ENCODE results near the gene HMGB4. TPM values are rescaled to one million over a fixed set of nuclear protein-coding genes. Genes with fewer than 3 reads are reported as not detected.

HMGB4 gene
- polyA plus RNA-seq, 1 donor from 2014 or later = not detected

DNA sequence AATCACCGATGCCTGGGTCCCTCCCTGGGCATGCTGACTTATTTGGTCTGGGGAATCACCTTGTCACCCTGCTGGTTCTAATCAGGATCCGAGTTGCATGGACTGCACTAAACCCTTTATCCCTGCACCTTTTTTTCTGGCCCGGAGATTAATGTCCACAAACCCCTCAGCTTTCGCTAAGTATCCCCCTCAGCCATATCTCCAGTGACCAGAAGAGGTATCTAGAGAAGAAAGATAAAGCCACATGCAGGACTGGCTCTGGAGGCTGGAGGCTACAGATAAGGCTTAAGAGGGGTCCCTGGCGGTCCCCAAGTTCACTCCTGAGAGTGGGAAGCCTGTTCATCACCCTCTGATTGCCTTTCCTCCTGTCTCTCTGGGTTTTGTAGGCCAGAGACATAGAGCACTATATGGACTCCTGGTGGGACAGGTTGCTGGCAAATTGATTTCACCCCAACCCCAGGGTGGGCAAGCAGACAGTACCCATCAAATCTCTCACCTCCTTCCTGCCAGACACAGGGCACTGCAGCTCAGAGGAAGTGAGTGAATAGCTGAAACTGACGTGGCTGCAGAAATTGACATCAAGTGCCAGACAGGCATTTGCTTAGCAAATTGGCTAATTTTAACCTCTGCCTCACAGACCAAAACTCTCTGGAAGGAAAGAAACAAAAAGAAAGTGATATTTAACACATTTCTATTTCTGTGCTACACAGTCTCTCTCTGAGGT is 38.8 kb downstream of the HMGB4 start:
- no peaks in the 10 kb centered on the region for H3K9me3 ChIP-seq (ENCODE audit: low read length)
- H3K27ac ChIP-seq (ENCODE audit: low read length) = no peak overlapping the region
- no peak overlapping the region for H3K9ac ChIP-seq (ENCODE audit: low read length)
- TF ChIP-seq EZH2 (IDR thresholded peaks at IDR 0.05; ENCODE audit: borderline replicate concordance, insufficient read depth, low read length, poor library complexity, severe bottlenecking) (no peak), MXI1 (conservative IDR thresholded peaks at IDR 0.05; ENCODE audit: poor library complexity, severe bottlenecking) (no peak), EP300 (conservative IDR thresholded peaks at IDR 0.05; ENCODE audit: poor library complexity, severe bottlenecking) (no peak), TAF1 (IDR thresholded peaks at IDR 0.05; ENCODE audit: low read depth) (no peak), POLR2AphosphoS5 (IDR thresholded peaks at IDR 0.05) (no peak), REST (IDR thresholded peaks at IDR 0.05; ENCODE audit: borderline replicate concordance) (no peak), RAD21 (conservative IDR thresholded peaks at IDR 0.05) (no peak), SMC3 (conservative IDR thresholded peaks at IDR 0.05; ENCODE audit: poor library complexity) (no peak), CTCF (IDR thresholded peaks at IDR 0.05; ENCODE audit: poor library complexity, severe bottlenecking) (no peak)
- no peak overlapping the region for H3K4me3 ChIP-seq (ENCODE audit: low read length)
- no peaks in the 10 kb centered on the region for H3K9me2 ChIP-seq (ENCODE audit: insufficient read depth, low read length)
- H4K20me1 ChIP-seq (ENCODE audit: insufficient read depth) = no peaks in the 10 kb centered on the region
- H3K36me3 ChIP-seq (ENCODE audit: insufficient read depth, low read length) = no peaks in the 10 kb centered on the region
- no peak overlapping the region for H2AFZ ChIP-seq (ENCODE audit: low read depth, low read length)
- no peaks in the 10 kb centered on the region for H3K27me3 ChIP-seq (ENCODE audit: insufficient read depth, low read depth, low read length)
- H3K79me2 ChIP-seq (replicated peaks; ENCODE audit: insufficient read depth, low read length) = no peaks in the 10 kb centered on the region
- no peaks in the 10 kb centered on the region for H3F3A ChIP-seq (ENCODE audit: insufficient read depth, low read length, poor library complexity, severe bottlenecking)
- no peak overlapping the region for H3K4me2 ChIP-seq (ENCODE audit: low read length)

GRCh38 chr1:33903210-33903589 is 39.3 kb downstream of the HMGB4 start:
- Histone ChIP-seq H3K4me3 (ENCODE audit: low read length) (no peak overlapping the region), H3K79me2 (replicated peaks; ENCODE audit: insufficient read depth, low read length) (no peaks in the 10 kb centered on the region), H3K27ac (ENCODE audit: low read length) (no peak overlapping the region), H3K9me3 (ENCODE audit: low read length) (no peaks in the 10 kb centered on the region), H2AFZ (ENCODE audit: low read depth, low read length) (no peak overlapping the region), H3K9me2 (ENCODE audit: insufficient read depth, low read length) (no peaks in the 10 kb centered on the region), H3K36me3 (ENCODE audit: insufficient read depth, low read length) (no peaks in the 10 kb centered on the region), H4K20me1 (ENCODE audit: insufficient read depth) (no peaks in the 10 kb centered on the region), H3F3A (ENCODE audit: insufficient read depth, low read length, poor library complexity, severe bottlenecking) (no peaks in the 10 kb centered on the region), H3K9ac (ENCODE audit: low read length) (no peak overlapping the region), H3K27me3 (ENCODE audit: insufficient read depth, low read depth, low read length) (no peaks in the 10 kb centered on the region), H3K4me2 (ENCODE audit: low read length) (no peak overlapping the region)
- TF ChIP-seq POLR2AphosphoS5 (IDR thresholded peaks at IDR 0.05) (no peak), CTCF (IDR thresholded peaks at IDR 0.05; ENCODE audit: poor library complexity, severe bottlenecking) (no peak), TAF1 (IDR thresholded peaks at IDR 0.05; ENCODE audit: low read depth) (no peak)

All from neural cell (in vitro differentiated cells).